ENCODE measurements around the gene SH3BP1. TPM values are rescaled to one million over a fixed set of nuclear protein-coding genes. Genes with fewer than 3 reads are reported as not detected.
"Not testable (repeated sequence)": the region's sequence is repeated elsewhere in the genome, so short reads cannot be mapped to it uniquely, and the experiment has no call there.

Gene SH3BP1, protein sequence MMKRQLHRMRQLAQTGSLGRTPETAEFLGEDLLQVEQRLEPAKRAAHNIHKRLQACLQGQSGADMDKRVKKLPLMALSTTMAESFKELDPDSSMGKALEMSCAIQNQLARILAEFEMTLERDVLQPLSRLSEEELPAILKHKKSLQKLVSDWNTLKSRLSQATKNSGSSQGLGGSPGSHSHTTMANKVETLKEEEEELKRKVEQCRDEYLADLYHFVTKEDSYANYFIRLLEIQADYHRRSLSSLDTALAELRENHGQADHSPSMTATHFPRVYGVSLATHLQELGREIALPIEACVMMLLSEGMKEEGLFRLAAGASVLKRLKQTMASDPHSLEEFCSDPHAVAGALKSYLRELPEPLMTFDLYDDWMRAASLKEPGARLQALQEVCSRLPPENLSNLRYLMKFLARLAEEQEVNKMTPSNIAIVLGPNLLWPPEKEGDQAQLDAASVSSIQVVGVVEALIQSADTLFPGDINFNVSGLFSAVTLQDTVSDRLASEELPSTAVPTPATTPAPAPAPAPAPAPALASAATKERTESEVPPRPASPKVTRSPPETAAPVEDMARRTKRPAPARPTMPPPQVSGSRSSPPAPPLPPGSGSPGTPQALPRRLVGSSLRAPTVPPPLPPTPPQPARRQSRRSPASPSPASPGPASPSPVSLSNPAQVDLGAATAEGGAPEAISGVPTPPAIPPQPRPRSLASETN
- 1 to 10 TPM; 2.3 to 8.2 (median 6.6) TPM for polyA plus RNA-seq

GRCh38 chr22:37639070-37639760, at the start of gene SH3BP1:
SH3BP1 (plus strand) TSS chr22:37639669; CDS start chr22:37639788, 119 bp downstream.
- H3K27ac ChIP-seq (ENCODE audit: low read depth, low read length): no peak within 1 kb of the TSS
- WGBS, 3 donors: 7 to 11% (median 7%) methylated on average over 41 to 57 of the region's 57 CpGs

DNA sequence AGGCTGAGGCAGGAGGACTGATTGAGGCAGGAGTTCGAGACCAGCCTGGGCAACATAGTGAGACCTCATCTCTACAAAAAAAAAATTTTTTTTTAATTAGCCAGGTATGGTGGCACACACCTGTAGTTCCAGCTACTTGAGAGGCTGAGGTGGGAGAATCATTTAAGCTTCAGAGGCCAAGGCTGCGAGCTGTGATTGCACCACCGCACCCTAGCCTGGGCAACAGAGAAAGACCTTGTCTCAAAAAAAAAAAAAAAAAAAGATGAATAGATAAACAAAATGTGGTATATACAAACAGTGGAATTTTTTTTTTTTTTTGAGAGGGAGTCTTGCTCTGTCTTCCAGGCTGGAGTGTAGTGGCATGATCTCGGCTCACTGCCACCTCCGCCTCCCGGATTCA, 48.4 kb upstream of the SH3BP1 start:
- 88 to 95% (median 89%) methylated on average over 6 of the region's 6 CpGs for WGBS, 3 donors
- not testable (repeated sequence) for H3K27ac ChIP-seq (ENCODE audit: low read depth, low read length)

DNA sequence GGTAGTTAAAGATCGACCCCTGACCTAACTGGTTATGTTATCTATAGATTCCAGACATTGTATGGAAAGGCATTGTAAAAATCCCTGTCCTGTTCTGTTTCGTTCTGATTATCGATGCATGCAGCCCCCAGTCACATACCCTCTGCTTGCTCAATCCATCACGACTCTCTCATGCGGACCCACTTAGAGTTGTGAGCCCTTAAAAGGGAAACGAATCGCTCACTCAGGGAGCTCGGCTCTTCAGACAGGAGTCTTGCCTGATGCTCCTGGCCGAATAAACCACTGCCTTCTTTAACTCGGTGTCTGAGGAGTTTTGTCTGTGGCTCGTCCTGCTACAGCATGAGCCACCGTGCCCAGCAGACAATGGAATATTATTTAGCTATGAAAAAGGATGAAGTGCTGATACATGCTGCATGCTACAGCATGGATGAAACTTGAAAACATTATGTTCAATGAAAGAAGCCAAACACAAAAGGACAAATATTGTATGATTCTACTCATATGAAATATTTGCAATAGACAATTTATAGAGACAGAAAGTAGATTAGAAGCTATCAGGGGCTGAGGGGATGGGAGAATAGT, 47.6 kb upstream of the SH3BP1 start:
- 82 to 85% (median 84%) methylated on average over 12 of the region's 12 CpGs for WGBS, 3 donors
- H3K27ac ChIP-seq (ENCODE audit: low read depth, low read length): no peak overlapping the region

GRCh38 chr22:37594237-37594636, 45.2 kb upstream of the SH3BP1 start:
- 71 to 94% (median 93%) methylated on average over 5 of the region's 5 CpGs for WGBS, 3 donors
- no peak overlapping the region for H3K27ac ChIP-seq (ENCODE audit: low read depth, low read length)

GRCh38 chr22:37599153-37599552, 40.3 kb upstream of the SH3BP1 start:
- WGBS, 3 donors: 48 to 63% (median 60%) methylated on average over 4 of the region's 4 CpGs
- H3K27ac ChIP-seq (ENCODE audit: low read depth, low read length): no peak overlapping the region

DNA sequence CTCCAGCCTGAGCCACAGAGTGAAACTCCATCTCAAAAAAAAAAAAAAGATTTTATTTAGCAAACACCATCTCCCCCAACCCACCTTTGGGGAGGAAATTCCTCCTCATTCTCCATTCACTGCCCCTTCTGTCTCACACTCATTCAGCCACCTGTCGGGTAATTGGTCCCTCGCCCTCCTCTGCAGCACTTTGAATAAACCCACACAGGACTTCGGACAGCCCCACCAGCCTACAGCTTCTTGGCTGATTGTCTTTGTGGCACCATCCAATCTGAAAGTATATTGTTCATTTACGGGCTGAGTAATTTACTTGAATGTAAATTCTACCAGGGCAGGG, 38.3 kb upstream of the SH3BP1 start:
- H3K27ac ChIP-seq (ENCODE audit: low read depth, low read length): no peak overlapping the region
- WGBS, 3 donors: 29 to 73% (median 59%) methylated on average over 4 of the region's 4 CpGs

- H3K27ac ChIP-seq (ENCODE audit: low read depth, low read length): no peak overlapping the region
- WGBS, 3 donors: 16 to 59% (median 55%) methylated on average over 14 of the region's 14 CpGs
Observed at GRCh38 chr22:37601540-37602442, 37.7 kb upstream of the SH3BP1 start.

DNA sequence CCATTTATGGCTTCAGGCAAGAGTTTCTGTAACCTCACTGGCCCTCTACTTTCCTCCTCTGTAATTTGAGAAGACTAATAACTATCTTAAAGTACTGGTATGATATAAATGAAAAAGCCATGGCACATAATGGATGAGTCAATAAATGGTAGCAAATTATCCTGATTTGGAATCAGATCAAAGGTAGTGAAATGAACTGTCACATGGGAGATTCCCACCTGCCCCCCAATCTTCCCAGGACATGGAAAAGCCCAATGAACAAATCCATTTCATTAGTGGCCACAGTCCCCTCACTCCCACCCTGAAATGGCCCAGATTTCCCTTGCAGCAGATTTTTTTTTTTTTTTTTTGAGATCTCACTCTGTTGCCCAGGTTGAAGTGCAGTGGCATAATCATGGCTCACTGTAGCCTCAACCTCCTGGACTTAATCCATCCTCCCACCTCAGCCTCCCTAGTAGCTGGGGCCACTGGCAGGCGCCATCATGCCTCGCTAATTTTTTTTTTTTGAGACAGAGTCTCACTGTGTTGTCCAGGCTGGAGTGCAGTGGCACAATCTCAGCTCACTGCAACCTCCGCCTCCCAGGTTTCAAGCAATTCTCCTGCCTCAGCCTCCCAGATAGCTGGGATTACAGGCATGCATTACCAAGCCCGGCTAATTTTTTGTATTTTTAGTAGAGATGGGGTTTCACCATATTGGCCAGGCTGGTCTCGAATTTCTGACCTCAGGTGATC, 36.8 kb upstream of the SH3BP1 start:
- not testable (repeated sequence) for H3K27ac ChIP-seq (ENCODE audit: low read depth, low read length)

DNA sequence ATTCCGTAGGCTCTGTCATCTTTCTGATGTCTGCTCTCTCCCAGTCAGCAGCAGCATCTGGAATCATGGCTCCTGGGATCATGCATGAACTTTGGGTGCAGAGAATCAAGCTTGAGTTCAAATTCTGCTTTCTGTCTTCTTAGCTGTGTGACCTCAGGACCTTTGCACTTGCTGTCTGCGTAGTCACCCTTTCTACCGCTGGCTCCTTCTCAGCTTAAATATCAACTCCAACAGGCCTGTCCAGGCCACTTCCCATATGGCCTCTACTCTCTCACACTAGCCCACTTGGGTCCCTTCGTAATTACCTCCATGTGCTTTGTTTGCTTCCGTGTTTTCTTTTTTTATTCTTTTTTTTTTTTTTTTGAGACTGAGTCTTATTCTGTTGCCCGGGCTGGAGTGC, 35.4 kb upstream of the SH3BP1 start:
- 90 to 95% (median 92%) methylated on average over 6 of the region's 6 CpGs for WGBS, 3 donors
- no peak overlapping the region for H3K27ac ChIP-seq (ENCODE audit: low read depth, low read length)

More for the DNA sequence above, 36.8 kb upstream of the SH3BP1 start:
- 84 to 94% (median 92%) methylated on average over 5 of the region's 5 CpGs for WGBS, 3 donors

GRCh38 chr22:37604875-37605274, 34.6 kb upstream of the SH3BP1 start:
- 54 to 78% (median 54%) methylated on average over 5 of the region's 5 CpGs for WGBS, 3 donors
- H3K27ac ChIP-seq (ENCODE audit: low read depth, low read length): no peak overlapping the region

DNA sequence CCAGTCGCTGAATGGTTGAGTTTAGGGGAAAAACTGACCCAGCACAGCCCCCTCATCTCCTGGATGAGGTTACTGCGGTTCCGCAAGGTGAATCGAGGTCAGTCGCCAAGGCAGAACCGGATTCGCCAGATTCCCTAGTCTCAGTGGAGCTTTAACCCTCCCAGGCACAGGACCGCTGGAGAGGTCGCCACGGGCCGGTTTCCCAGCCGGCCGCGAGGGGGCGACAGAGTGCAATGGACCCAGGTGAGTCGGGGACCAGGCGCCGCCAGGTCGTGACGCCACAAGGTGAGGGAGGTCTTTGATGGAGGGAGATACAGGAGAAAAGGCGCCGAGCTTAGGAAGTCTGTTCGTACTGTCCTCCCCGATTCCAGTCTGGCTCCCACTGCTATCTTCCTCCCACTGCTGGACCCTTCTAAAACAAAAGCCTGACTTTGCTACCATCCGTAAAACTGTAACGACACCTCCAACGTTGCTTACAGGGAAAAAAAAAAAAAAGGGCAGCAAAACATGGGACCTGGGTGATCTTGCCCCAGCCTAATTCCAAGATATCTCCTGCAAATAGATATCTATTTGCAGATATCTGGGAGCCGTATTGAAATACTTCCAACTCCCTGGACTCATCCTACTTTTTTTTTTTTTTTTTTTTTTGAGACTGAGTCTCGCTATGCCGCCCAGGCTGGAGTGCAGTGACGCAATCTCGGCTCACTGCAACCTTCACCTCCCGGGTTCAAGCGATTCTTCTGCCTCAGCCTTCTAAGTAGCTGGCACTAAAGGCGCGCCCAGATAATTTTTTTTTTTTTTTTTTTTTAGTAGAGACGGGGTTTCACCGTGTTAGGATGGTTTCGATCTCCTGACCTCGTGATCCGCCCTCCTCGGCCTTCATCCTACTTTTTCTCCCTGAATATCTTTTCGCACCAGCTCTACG, 32.2 kb upstream of the SH3BP1 start:
- WGBS, 3 donors: 0 to 3% (median 3%) methylated on average over 43 to 44 of the region's 44 CpGs
- H3K27ac ChIP-seq (ENCODE audit: low read depth, low read length): no peak overlapping the region

- WGBS, 3 donors: 0 to 2% (median 2%) methylated on average over 17 of the region's 17 CpGs
- H3K27ac ChIP-seq (ENCODE audit: low read depth, low read length): peak overlapping the region; percentile 30
Observed at GRCh38 chr22:37607935-37608476, 31.5 kb upstream of the SH3BP1 start.

DNA sequence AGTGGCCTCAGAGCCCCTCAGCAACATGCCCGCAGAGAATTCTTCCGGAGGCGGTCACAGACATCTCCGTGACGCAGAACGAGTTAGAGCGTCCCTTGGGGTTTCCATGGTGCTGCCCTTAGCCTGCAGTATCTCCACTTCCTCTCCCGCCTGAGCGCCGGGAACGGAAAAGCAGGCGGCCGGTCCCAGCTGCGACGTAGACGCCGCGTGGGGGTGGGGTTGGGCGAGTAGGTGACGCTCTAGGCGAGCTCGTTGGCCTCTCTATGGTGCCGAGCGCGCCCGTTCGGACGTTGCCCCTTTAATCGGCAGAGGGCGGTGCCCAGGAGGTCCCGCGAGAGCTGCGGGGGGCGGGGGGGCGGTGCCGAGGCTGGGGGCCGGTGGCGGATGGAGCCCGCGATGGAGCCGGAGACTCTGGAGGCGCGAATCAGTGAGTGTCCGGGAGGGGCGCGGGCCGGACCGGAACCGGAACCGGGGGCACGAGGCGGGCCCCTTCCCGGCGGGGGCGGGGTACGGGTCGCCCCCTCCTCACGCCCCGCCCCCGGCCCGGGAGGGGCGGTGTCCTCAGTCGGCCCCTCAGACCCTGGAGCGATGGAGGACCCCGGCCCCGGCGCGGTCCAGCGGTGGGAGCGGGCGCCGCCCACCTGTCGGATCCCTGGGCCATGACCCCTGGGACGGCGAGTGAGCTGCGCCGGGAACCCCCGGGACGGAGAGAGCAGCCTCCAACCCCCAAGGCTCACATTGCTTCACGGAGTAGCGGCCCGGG, 30.8 kb upstream of the SH3BP1 start, which contains the start of gene GGA1:
TSS of gene GGA1 (plus strand) at position 358 of the 763 bp plus-strand sequence. CDS start at position 385, 27 bp downstream.
- 1% methylated on average over 45 to 79 of the region's 82 CpGs for WGBS, 3 donors
- peak within 1 kb of the TSS; percentile 30 for H3K27ac ChIP-seq (ENCODE audit: low read depth, low read length)

DNA sequence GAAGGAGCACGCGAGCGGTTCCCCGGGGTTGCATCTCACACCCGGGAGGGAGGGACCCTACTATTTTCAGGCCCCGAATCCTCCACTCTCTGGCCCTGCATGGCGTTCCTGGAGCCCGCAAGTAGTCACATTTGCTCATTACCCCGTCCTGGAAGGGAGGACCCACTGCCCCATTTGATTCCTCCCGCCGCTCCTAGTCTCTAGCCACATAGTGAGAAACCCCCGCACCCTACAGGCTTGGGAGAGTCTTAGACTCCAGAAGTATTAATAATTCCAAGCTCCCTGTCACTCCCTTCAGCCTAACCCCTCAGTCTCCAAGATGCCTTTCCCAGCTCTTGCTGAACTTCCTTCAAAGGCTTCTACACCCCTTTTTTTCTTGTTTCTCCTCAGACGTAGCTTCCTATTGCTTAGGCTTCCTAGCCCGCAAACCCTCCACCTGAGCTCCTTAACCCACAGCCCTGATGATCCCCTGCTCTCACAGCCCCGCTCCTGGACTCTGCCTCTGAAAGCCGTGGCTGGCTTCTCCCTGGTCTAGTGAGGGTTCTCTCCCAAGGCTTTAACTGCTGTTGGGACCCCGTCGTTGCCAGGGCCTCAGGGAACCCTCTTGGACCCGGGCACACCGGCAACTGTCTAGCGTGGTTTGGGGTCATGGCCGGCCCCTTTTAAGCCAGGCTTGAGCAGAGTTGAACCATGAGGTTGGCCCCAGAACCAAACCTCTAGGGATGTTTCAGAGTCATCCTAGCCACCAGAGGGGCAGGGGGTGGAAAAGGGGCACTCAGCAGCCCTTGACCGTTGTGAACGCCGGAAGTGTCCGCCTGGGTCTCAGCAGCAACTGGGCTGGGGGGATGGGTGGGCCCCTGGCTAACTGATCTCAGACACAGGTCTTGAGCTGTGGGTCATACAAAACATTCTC, 30.0 kb upstream of the SH3BP1 start:
- H3K27ac ChIP-seq (ENCODE audit: low read depth, low read length): peak overlapping the region; percentile 30
- WGBS, 3 donors: 8 to 14% (median 13%) methylated on average over 19 to 26 of the region's 26 CpGs
